PC-3 (cell line): ENCODE measurements around the gene TBL3. TPM values are rescaled to one million over a fixed set of nuclear protein-coding genes. Genes with fewer than 3 reads are reported as not detected.

Source experiments
- ATAC-seq: fragments of 200-7000 bp; cut with Tn5 transposase; 2 replicates; pipeline ENCODE4 v1.9.1; 2020; ENCODE audit warnings: mild to moderate bottlenecking, moderate library complexity
- BruUV-seq: library from RNA; stranded (reverse); fragments of 400-500 nt; replicated peaks from 2 replicates; lab custom pipeline; 2021; lab: Mats Ljungman, UMichigan
- CTCF ChIA-PET: fragments of 300-600 bp; sonication (Branson Sonifier 250); formaldehyde crosslinking; loops from one replicate; lab custom pipeline; 2022; ENCODE audit warnings: antibody characterized with exemption; lab: Charles Lee
- POLR2A ChIA-PET: fragments of 300-600 bp; sonication (Branson Sonifier 250); formaldehyde crosslinking; loops from one replicate; lab custom pipeline; 2022; ENCODE audit warnings: antibody characterized with exemption; ENCODE audit not compliant: unreplicated experiment; lab: Charles Lee
- DNase-seq: peaks from one replicate; pipeline ENCODE4 v3.0.0-alpha.2; 2015
- H2AFZ ChIP-seq: fragments of 300-600 bp; sonication (generic); 2 replicates; pipeline ENCODE4 v1.6.0; 2016; ENCODE audit warnings: antibody characterized with exemption, low read length
- H3F3A ChIP-seq: fragments of 300-600 bp; sonication (generic); one replicate; pipeline ENCODE4 v1.6.0; 2017; ENCODE audit warnings: antibody characterized with exemption, low read length, control low read depth, mild to moderate bottlenecking; ENCODE audit not compliant: unreplicated experiment
- H3K27ac ChIP-seq: fragments of 300-600 bp; sonication (generic); 2 replicates; pipeline ENCODE4 v1.5.1; 2016; ENCODE audit warnings: mild to moderate bottlenecking, low read length
- H3K27me3 ChIP-seq: fragments of 300-600 bp; sonication (generic); 2 replicates; pipeline ENCODE4 v1.6.1; 2016; ENCODE audit warnings: low read length, mixed read lengths
- H3K36me3 ChIP-seq: fragments of 300-600 bp; sonication (generic); 2 replicates; pipeline ENCODE4 v1.6.1; 2016; ENCODE audit warnings: low read depth, mixed run types, low read length, mixed read lengths
- H3K4me1 ChIP-seq: fragments of 300-600 bp; sonication (generic); 2 replicates; pipeline ENCODE4 v1.5.1; 2016; ENCODE audit warnings: low read length; ENCODE audit not compliant: insufficient read depth
- H3K4me2 ChIP-seq: fragments of 300-600 bp; sonication (generic); 2 replicates; pipeline ENCODE4 v1.6.0; 2016; ENCODE audit warnings: low read length
- H3K4me3 ChIP-seq: fragments of 300-600 bp; sonication (generic); 2 replicates; pipeline ENCODE4 v1.5.1; 2016; ENCODE audit warnings: mild to moderate bottlenecking, low read length, mixed read lengths
- H3K79me2 ChIP-seq: fragments of 300-600 bp; sonication (generic); 2 replicates; pipeline ENCODE4 v1.6.1; 2017; ENCODE audit warnings: low read length, mixed read lengths
- H3K9ac ChIP-seq: fragments of 300-600 bp; sonication (generic); 2 replicates; pipeline ENCODE4 v1.6.0; 2016; ENCODE audit warnings: mild to moderate bottlenecking, low read length
- H3K9me2 ChIP-seq: fragments of 300-600 bp; sonication (generic); replicated peaks from 2 replicates; pipeline ENCODE4 v1.6.1; 2016; ENCODE audit warnings: mixed run types, low read length, mixed read lengths
- H3K9me3 ChIP-seq: fragments of 300-600 bp; sonication (generic); 2 replicates; pipeline ENCODE4 v1.6.1; 2016; ENCODE audit warnings: low read length, mixed read lengths
- H4K20me1 ChIP-seq: fragments of 300-600 bp; sonication (generic); 2 replicates; pipeline ENCODE4 v1.6.1; 2016; ENCODE audit warnings: low read length, mixed read lengths
- CTCF ChIP-seq: fragments of 300-600 bp; sonication (generic); conservative IDR thresholded peaks from 2 replicates; pipeline ENCODE4 v1.5.1; 2017; ENCODE audit warnings: antibody characterized with exemption, low read depth, mild to moderate bottlenecking, low read length
- EZH2 ChIP-seq: fragments of 300-600 bp; sonication (generic); IDR thresholded peaks from one replicate; pipeline ENCODE4 v1.6.1; 2017; ENCODE audit warnings: antibody characterized with exemption, mild to moderate bottlenecking, low read length; ENCODE audit not compliant: unreplicated experiment
- EZH2phosphoT487 ChIP-seq: fragments of 300-600 bp; sonication (generic); IDR thresholded peaks from 2 replicates; pipeline ENCODE4 v1.6.1; 2018; ENCODE audit warnings: mild to moderate bottlenecking, antibody characterized with exemption, low read length, borderline replicate concordance
- intact Hi-C: fragments of 100-400 bp; cut with micrococcal nuclease; formaldehyde crosslinking; loops from 2 replicates; pipeline ENCODE4 v1.9.0; 2023
- total RNA-seq: library from RNA; depleted of rRNA; stranded (reverse); fragments of >200 nt; gene quantifications from 2 replicates; pipeline ENCODE4 v1.2.3, GENCODE V29; 2014

Gene TBL3
- total RNA-seq, 1 experiment from 2014 or later, result 71.5 TPM

- ChIA-PET CTCF (interaction anchor here (0.6 kb wide), 1 partner anchor 150 kb away, joined by 3 read pairs; no protein-coding TSS in a partner anchor), POLR2A (no interaction called here)
- no peaks in the 10 kb centered on the region for H3K27me3 ChIP-seq
- no peak overlapping the region for H3K27ac ChIP-seq
- peak overlapping the region; percentile 52 for H3K4me3 ChIP-seq
- ATAC-seq, result no peak
- intact Hi-C loops, result no loop called here
- no peaks in the 10 kb centered on the region; the same call in 1 of the 2 replicates for H3K36me3 ChIP-seq
- H3K79me2 ChIP-seq, result peaks cover 5% of the 10 kb centered on the region; the same call in 1 of the 2 replicates
- no peaks in the 10 kb centered on the region for H3F3A ChIP-seq
- no peaks in the 10 kb centered on the region for H4K20me1 ChIP-seq
- DNase-seq, result no peak
- no peak overlapping the region for H3K9ac ChIP-seq
- TF ChIP-seq EZH2, result no peak
- TF ChIP-seq EZH2phosphoT487, result no peak
- no peak for TF ChIP-seq CTCF
- no peaks in the 10 kb centered on the region for H3K9me2 ChIP-seq
- no TSS peak for BruUV-seq
- H2AFZ ChIP-seq, result peak overlapping the region; percentile 20; the same call in 1 of the 2 replicates
- peaks cover 8% of the 10 kb centered on the region for H3K4me1 ChIP-seq
- peak overlapping the region; percentile 65 for H3K4me2 ChIP-seq
- no peaks in the 10 kb centered on the region for H3K9me3 ChIP-seq
These were observed 18.7 kb downstream of the TBL3 start for GRCh38 chr16:1990351-1991134.

- Histone ChIP-seq H3K4me2 (peak overlapping the region; percentile 65; the same call in 1 of the 2 replicates), H4K20me1 (no peaks in the 10 kb centered on the region), H3K27ac (no peak overlapping the region), H3K4me1 (peaks cover 4% of the 10 kb centered on the region; the same call in 1 of the 2 replicates), H3K27me3 (no peaks in the 10 kb centered on the region), H3K36me3 (no peaks in the 10 kb centered on the region; the same call in 1 of the 2 replicates), H3K4me3 (no peak overlapping the region), H3K9me2 (no peaks in the 10 kb centered on the region), H3K9me3 (no peaks in the 10 kb centered on the region), H2AFZ (no peak overlapping the region), H3K79me2 (no peaks in the 10 kb centered on the region), H3K9ac (no peak overlapping the region), H3F3A (no peaks in the 10 kb centered on the region)
- ATAC-seq, result no peak
- BruUV-seq, result no TSS peak
- POLR2A ChIA-PET, result no interaction called here
- intact Hi-C loops, result no loop called here
- DNase-seq, result no peak
- TF ChIP-seq EZH2phosphoT487 (no peak), EZH2 (no peak), CTCF (no peak)
- CTCF ChIA-PET, result no interaction called here
These were observed 19.3 kb downstream of the TBL3 start for GRCh38 chr16:1991135-1991551.

GRCh38 chr16:1991588-1991947 is 19.7 kb downstream of the TBL3 start:
- peaks cover 4% of the 10 kb centered on the region; the same call in 1 of the 2 replicates for H3K4me1 ChIP-seq
- no TSS peak for BruUV-seq

More at GRCh38 chr16:1991588-1991947, 19.7 kb downstream of the TBL3 start:
- DNase-seq (no peak), ATAC-seq (no peak)
- Histone ChIP-seq H3K9me2 (no peaks in the 10 kb centered on the region), H2AFZ (no peak overlapping the region), H3K4me2 (no peak overlapping the region), H3K79me2 (no peaks in the 10 kb centered on the region), H3K9ac (no peak overlapping the region), H4K20me1 (no peaks in the 10 kb centered on the region), H3K36me3 (no peaks in the 10 kb centered on the region; the same call in 1 of the 2 replicates), H3K27me3 (no peaks in the 10 kb centered on the region), H3K4me3 (no peak overlapping the region), H3K27ac (no peak overlapping the region), H3K9me3 (no peaks in the 10 kb centered on the region), H3F3A (no peaks in the 10 kb centered on the region)
- ChIA-PET POLR2A (no interaction called here), CTCF (no interaction called here)
- TF ChIP-seq EZH2phosphoT487 (no peak), EZH2 (no peak), CTCF (no peak)
- intact Hi-C loops, result no loop called here
